Peyer's patch (tissue), 4 donors: Measurements from ENCODE around the gene CAST.
A peak's percentile ranks its signal among the peaks of the same experiment; 100 is the strongest.

Experiments used
- CTCF ChIP-seq, 6 experiments: fragments of 450-650 bp in 4 of 6; fragments of 200-600 bp in 2 of 6; sonication (generic) in 1 of 6; IDR thresholded peaks; one replicate each; pipeline ENCODE4 v1.5.1; 2017 to 2019; ENCODE audit warnings: antibody characterized with exemption in 6 of 6, mild to moderate bottlenecking in 3 of 6, moderate library complexity in 1 of 6
- POLR2A ChIP-seq, 2 donors: fragments of 450-650 bp; IDR thresholded peaks; one replicate each; pipeline ENCODE4 v1.5.1; 2017; ENCODE audit warnings: antibody characterized with exemption in 2 of 2, mild to moderate bottlenecking in 2 of 2, moderate library complexity in 2 of 2

- TF ChIP-seq CTCF (IDR thresholded peaks at IDR 0.05) = peak in 5 of 6 experiments; percentile 50 to 65 (median 59)
- no peak for TF ChIP-seq POLR2A (IDR thresholded peaks at IDR 0.05)
These were observed 90.3 kb downstream of the CAST start for GRCh38 chr5:96752341-96753016.
